ENCODE results near the gene GTF2IRD1. TPM values are rescaled to one million over a fixed set of nuclear protein-coding genes. Genes with fewer than 3 reads are reported as not detected.
"Not testable (repeated sequence)": the region's sequence is repeated elsewhere in the genome, so short reads cannot be mapped to it uniquely, and the experiment has no call there.

GTF2IRD1 gene
- total and polyA plus RNA-seq, 2 of the 4 experiments (the other 2 are of a cell fraction) = 4.1 to 21.9 TPM

DNA sequence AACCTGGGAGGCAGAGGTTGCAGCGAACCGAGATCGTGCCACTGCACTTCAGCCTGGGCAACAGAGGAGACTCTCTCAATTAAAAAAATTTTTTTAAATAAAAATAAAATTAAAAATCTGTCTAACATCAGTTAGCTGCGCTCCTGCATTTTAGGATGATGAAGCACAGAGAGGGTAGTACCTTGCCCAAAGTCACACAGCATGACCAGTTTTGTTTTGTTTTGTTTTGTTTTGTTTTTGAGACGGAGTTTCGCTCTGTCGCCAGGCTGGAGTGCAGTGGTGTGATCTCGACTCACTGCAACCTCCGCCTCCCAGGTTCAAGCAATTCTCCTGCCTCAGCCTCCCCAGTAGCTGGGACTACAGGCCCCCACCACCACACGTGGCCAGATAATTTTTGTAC lies 55.7 kb downstream of the GTF2IRD1 start:
- ATAC-seq (ENCODE audit: low read depth); DNase-seq; H2AK5ac ChIP-seq (ENCODE audit: low read depth, low read length); H2BK20ac ChIP-seq (ENCODE audit: low read depth, low read length); H2AFZ ChIP-seq (replicated peaks; ENCODE audit: low read length, poor library complexity); BruUV-seq (replicated peaks); H4K5ac ChIP-seq (ENCODE audit: low read depth, low read length); H3K14ac ChIP-seq (replicated peaks; ENCODE audit: low read depth, low read length); CTCF ChIA-PET; H3K27ac ChIP-seq (ENCODE audit: insufficient read depth, low read length); H4K91ac ChIP-seq (ENCODE audit: insufficient read depth, low read depth, low read length); H4K8ac ChIP-seq (ENCODE audit: low read depth in 2 of 2, low read length in 2 of 2); intact Hi-C loops (cut with micrococcal nuclease); in situ Hi-C loops (cut with MboI; ENCODE audit: low sequenced_read_pairs); H3K9me3 ChIP-seq (ENCODE audit: control insufficient read depth, insufficient read depth, low read length); H3K4me2 ChIP-seq (ENCODE audit: low read depth, low read length); H3K56ac ChIP-seq (ENCODE audit: extremely low read depth, insufficient read depth, low read length); H3K9ac ChIP-seq (ENCODE audit: low read depth, low read length); H3K4ac ChIP-seq (ENCODE audit: low read depth, low read length); H2BK15ac ChIP-seq (ENCODE audit: low read depth, low read length); H2AK9ac ChIP-seq (replicated peaks; ENCODE audit: low read depth, low read length, poor library complexity); H3K23ac ChIP-seq (ENCODE audit: low read depth, low read length); H3K4me3 ChIP-seq (ENCODE audit: insufficient read depth, low read depth, low read length); H3K27me3 ChIP-seq (ENCODE audit: control insufficient read depth, insufficient read depth, low read length); H3K18ac ChIP-seq (ENCODE audit: low read depth, low read length); H2BK120ac ChIP-seq (ENCODE audit: low read depth, low read length); H2BK5ac ChIP-seq (ENCODE audit: low read depth, low read length, poor library complexity, severe bottlenecking); dilution Hi-C loops (cut with HindIII; ENCODE audit: low sequenced_read_pairs, unreplicated experiment); POLR2A ChIA-PET (ENCODE audit: unreplicated experiment): not testable (repeated sequence)
- Histone ChIP-seq H3K9me1 (ENCODE audit: insufficient read depth, low read length) (peaks cover 17% of the 10 kb centered on the region; the same call in 1 of the 2 replicates), H3K4me1 (ENCODE audit: control insufficient read depth, insufficient read depth, low read length) (peaks cover 22% of the 10 kb centered on the region), H3K79me1 (ENCODE audit: low read depth in 1 of 2, low read length in 2 of 2) (peaks cover 11 to 45% of the 10 kb centered on the region in 2 experiments), H3K36me3 (ENCODE audit: control insufficient read depth, insufficient read depth, low read length) (peaks cover 25% of the 10 kb centered on the region), H4K20me1 (ENCODE audit: insufficient read depth, low read length) (peaks cover 30% of the 10 kb centered on the region)
- WGBS, 2 experiments (ENCODE audit: extremely low coverage in 2 of 2, insufficient read length in 1 of 2) = 100% methylated on average over 1 of the region's 10 CpGs; no CpG with 5 or more reads in 1 of the 2 experiments

All from IMR-90 (cell line).